ENCODE data around the gene ZSCAN18.
"Not testable (repeated sequence)": the region's sequence is repeated elsewhere in the genome, so short reads cannot be mapped to it uniquely, and the experiment has no call there.

ZSCAN18 gene, protein sequence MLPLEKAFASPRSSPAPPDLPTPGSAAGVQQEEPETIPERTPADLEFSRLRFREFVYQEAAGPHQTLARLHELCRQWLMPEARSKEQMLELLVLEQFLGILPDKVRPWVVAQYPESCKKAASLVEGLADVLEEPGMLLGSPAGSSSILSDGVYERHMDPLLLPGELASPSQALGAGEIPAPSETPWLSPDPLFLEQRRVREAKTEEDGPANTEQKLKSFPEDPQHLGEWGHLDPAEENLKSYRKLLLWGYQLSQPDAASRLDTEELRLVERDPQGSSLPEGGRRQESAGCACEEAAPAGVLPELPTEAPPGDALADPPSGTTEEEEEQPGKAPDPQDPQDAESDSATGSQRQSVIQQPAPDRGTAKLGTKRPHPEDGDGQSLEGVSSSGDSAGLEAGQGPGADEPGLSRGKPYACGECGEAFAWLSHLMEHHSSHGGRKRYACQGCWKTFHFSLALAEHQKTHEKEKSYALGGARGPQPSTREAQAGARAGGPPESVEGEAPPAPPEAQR

GRCh38 chr19:58097781-58098681, at the start of gene ZSCAN18:
Gene ZSCAN18 (minus strand): TSS chr19:58098231. CDS start chr19:58090267, 7,964 bp downstream.
- DNase-seq: peak; percentile 98 to 99 (median 98)

DNA sequence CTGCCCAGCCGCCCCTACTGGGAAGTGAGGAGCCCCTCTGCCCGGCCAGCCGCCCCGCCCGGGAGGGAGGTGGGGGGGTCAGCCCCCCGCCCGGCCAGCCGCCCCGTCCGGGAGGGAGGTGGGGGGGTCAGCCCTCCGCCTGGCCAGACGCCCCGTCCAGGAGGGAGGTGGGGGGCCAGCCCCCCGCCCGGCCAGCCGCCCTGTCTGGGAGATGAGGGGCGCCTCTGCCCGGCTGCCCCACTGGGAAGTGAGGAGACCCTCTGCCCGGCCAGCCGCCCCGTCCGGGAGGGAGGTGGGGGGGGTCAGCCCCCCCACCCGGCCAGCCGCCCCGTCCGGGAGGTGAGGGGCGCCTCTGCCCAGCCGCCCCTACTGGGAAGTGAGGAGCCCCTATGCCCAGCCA, 49.4 kb upstream of the ZSCAN18 start:
- DNase-seq: not testable (repeated sequence)

GRCh38 chr19:58145849-58146248, 47.8 kb upstream of the ZSCAN18 start:
- no peak for DNase-seq

- no peak for DNase-seq
These were observed 36.2 kb upstream of the ZSCAN18 start for GRCh38 chr19:58134244-58134643.

- DNase-seq: no peak
These were observed 31.3 kb upstream of the ZSCAN18 start for GRCh38 chr19:58129284-58129683.

DNA sequence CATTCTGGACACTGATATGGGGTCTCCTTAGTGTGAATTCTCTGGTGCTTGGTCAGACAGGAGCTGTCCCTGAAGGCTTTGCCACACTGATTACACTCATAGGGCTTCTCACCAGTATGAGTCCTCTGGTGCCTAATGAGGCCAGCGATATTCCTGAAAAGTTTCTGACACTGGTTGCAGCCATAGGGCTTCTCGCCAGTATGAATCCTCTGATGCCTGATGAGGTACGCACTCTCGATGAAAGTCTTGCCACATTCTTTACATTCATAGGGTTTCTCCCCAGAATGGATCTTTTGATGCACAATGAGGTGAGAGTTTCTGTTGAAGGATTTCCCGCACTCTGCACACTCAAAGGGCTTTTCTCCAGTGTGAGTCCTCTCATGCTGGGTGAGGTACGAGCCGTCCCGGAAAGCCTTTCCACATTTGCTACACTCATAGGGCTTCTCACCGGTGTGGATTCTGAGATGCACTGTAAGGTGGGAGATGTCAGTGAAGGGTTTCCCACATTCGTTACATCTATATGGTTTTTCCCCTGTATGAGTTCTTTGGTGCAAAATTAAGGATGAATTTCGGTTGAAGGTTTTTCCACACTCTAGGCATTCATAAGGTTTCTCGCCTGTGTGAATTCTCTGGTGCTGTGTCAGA, 30.1 kb upstream of the ZSCAN18 start:
- no peak for DNase-seq

DNA sequence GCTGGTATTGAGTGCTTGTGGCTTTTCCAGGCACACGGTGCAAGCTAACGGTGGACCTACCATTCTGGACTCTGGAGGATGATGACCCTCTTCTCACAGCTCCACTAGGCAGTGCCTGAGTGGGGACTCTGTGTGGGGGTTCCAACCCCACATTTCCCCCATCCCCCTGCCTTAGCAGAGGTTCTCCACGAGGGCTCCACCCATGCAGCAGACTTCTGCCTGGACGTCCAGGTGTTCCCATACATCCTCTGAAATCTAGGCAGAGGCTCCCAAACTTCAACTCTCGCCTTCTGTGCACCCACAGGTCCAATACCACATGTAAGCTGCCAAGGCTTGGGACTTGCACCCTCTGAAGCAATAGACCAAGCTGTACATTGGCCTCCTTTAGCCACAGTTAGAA, 25.3 kb upstream of the ZSCAN18 start:
- DNase-seq: no peak

DNA sequence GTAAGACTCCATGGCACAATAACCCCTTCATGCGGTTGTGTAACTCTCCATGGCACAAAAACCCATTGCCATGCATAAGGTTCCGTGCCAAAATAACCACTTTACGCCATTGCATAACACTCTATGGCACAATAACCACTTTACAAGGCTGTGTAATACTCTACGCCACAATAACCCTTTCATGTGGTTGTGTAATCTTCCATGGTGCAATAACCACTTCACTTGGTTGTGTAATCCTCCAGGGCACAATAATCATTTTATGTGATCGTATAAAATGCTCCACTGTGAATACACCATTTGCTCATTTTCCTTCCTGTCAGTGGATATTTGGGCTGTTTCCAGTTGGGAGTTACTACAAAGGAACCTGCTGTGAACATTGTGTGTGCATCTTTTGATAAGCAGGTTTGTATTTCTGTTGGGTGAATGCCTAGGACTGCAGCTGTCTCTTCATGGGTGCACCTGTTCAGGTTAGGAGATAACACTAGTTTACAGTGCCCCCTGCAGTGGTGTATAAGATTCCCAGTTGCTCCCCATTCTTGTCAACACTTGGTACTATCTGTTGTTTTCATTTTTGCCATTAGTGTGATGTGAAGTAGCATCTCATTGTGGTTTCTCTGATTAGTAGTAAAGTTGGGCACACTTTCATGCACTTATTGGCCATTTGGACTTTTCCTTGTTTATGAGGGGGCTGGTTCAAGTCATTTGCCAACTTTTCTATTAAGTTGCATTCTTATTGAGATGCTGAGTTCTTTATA, 21.1 kb upstream of the ZSCAN18 start:
- no peak for DNase-seq

DNA sequence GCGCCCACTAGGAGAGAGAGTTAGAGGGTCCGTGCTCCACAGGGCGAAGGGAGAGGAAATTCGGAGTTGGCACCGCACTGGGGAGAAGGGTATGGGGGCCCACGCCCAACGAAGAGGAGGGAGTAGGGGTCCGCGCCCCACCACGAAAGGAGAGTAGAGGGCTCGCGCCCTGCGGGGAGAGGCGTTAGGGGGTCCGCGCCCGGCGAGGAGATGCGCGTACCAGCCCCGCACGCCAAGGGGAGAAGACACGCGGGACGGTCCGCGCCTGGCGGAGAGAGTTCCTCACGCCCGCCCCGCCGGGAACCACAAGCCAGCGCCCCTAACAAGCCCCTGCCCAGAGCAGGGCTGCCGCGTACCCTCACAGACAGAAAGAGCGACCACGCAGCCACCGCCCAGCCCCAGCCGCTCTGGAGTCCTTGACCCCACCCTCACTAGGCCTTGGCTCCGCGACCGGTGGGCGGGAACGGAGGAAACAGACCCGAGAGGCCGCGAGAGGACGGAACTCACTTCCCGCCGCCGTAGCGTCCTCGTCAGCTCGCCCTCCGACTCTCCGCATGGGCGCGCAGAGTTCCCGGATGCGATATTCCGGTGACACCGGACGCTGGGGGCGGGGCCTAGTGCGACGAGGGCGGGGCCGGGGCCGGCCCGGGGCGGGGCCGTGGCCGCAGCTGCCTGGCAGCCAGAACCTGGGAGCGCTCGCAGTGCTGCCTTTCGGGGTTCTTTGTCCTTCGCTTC, 20.0 kb upstream of the ZSCAN18 start:
- no peak for DNase-seq

GRCh38 chr19:58108546-58108817, 10.5 kb upstream of the ZSCAN18 start:
- DNase-seq: no peak

DNA sequence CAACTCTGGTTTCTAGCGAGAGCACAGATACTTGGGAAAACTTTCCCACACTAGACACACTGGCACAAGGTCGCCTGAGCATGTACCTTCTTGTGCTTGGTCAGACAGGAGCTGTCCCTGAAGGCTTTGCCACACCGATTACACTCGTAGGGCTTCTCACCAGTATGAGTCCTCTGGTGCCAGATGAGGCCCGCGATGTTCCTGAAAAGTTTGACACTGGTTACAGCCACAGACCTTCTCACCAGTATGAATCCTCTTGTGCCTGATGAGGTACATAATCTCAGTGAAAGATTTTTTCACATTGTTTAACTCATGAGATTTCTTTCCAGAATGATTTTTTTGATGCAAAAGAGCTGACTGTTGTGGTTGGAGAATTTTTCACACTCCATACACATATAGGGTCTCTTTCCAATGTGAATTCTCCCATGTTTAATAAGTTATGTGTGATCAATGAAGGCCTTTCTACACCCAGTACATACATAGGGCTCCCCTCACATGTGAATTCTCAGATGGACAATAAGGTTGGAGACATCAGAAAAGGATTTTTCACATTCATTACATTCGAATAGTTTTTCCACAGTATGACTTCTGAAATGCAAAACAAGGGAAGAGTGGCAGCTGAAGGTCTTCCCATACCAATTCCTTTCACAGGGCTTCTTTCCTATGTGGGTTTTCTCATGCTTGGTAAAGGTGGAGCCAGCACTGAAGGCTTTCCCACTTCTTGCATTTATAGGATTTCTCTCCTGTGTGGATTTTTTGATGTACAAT, 9.9 kb upstream of the ZSCAN18 start:
- no peak for DNase-seq

- DNase-seq: no peak
These were observed 609 bp upstream of the ZSCAN18 start for GRCh38 chr19:58098682-58098998.

GRCh38 chr19:58097349-58097748, 682 bp downstream of the ZSCAN18 start:
- no peak for DNase-seq

- no peak for DNase-seq
These were observed 1.1 kb downstream of the ZSCAN18 start for GRCh38 chr19:58096884-58097283.

DNA sequence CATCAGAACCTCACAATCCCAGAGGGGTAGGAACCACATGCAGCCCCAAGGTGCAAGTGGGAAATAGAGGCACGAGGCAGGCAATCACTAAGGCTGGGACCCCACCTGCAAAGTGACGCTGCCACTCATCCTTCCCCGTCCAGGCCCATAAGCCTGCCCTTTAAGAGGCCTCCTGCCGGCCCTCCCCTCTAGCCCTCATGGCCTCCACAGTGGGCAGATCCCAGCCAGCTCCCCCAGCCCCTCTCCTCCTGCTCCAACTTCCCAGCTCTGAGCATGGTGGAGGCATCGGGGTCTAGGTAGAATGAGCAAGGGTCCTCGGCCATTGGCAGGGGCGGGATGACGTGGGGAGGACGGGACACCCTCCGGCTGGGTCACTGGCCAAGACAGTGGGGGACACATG, 2.7 kb downstream of the ZSCAN18 start:
- DNase-seq: no peak

DNA sequence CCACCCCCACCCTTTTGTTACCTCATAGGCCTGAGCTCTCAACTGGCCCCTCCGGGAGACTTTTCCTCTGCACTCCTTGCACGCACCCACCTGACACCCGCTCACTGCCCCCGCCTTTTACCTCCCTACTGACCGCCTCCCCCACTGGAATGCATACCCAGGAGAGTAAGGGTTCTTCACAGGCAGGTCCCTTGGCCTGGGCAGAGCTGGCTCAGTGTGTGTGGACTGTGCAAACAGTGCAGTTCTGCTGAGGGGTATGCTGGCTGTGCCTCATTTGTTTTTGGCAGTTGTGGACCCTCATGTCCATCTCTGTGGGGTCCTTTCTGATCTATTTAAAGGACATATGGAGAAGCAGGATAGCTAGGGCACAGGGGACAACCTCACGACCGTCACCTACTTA, 5.0 kb downstream of the ZSCAN18 start:
- no peak for DNase-seq

- no peak for DNase-seq
These were observed 6.6 kb downstream of the ZSCAN18 start for GRCh38 chr19:58091251-58091995.

GRCh38 chr19:58089846-58090245, 8.2 kb downstream of the ZSCAN18 start:
- no peak for DNase-seq

DNA sequence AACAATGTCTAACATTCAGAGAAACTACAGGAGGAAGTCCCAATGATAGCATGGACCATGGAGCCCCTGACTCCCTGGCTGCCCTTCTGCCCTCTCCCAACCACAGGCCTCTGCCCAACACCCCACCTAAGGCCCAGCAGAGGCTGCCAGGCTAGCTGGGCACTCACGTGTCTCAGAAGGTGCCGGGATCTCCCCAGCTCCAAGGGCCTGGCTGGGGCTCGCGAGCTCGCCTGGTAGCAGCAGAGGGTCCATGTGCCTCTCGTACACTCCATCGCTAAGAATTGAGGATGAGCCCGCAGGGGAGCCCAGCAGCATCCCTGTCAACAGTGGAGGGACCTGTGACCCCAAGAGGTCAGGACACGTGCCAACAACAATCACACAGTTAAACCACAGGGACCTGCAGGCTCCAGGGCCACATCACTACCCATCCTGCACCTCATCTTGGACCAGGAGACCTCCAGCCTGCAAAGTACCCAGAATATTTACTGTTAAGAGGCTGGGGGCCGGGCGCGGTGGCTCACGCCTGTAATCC, 9.4 kb downstream of the ZSCAN18 start:
- no peak for DNase-seq

All from stimulated activated naive CD4-positive, alpha-beta T cell (primary cell).